Upper lobe of left lung (tissue), 6 donors: ENCODE measurements around the gene P3H2. TPM values are rescaled to one million over a fixed set of nuclear protein-coding genes. Genes with fewer than 3 reads are reported as not detected.

ENCODE experiments used
- ATAC-seq, 2 donors: fragments of 200-7000 bp; cut with Tn5 transposase; one replicate each; pipeline ENCODE4 v1.9.1; 2022; ENCODE audit warnings: mild to moderate bottlenecking in 2 of 2, moderate library complexity in 2 of 2; ENCODE audit not compliant: low FRiP score in 2 of 2
- DNase-seq, 2 donors: peaks; one replicate each; pipeline ENCODE4 v3.0.0-alpha.2; 2019 to 2020
- H3K27ac ChIP-seq, 4 donors: fragments of 200-600 bp; sonication (generic); one replicate each; pipeline ENCODE4 v1.5.1; 2016 to 2019
- H3K27me3 ChIP-seq, 4 donors: fragments of 200-600 bp; sonication (generic); one replicate each; pipeline ENCODE4 v1.5.1; 2017 to 2019
- H3K36me3 ChIP-seq, 4 donors: fragments of 200-600 bp; sonication (generic); one replicate each; pipeline ENCODE4 v1.5.1; 2016 to 2019
- H3K4me1 ChIP-seq, 4 donors: fragments of 200-600 bp; sonication (generic); one replicate each; pipeline ENCODE4 v1.5.1; 2018 to 2019
- H3K4me3 ChIP-seq, 4 donors: fragments of 200-600 bp; sonication (generic); one replicate each; pipeline ENCODE4 v1.5.1; 2017 to 2019; ENCODE audit warnings: mild to moderate bottlenecking in 2 of 4, moderate library complexity in 1 of 4
- H3K9me3 ChIP-seq, 4 donors: fragments of 200-600 bp; sonication (generic); one replicate each; pipeline ENCODE4 v1.5.1; 2018 to 2019
- EP300 ChIP-seq, 4 donors: sonication (generic); formaldehyde crosslinking; IDR thresholded peaks; one replicate each; pipeline ENCODE4 v1.5.1; 2017; ENCODE audit warnings: antibody characterized with exemption in 4 of 4, control low read depth in 2 of 4
- POLR2A ChIP-seq, 4 donors: fragments of 450-650 bp; IDR thresholded peaks; one replicate each; pipeline ENCODE4 v1.5.1; 2016 to 2017; ENCODE audit warnings: antibody characterized with exemption in 4 of 4, mild to moderate bottlenecking in 2 of 4
- POLR2AphosphoS5 ChIP-seq, 2 donors: sonication (generic); formaldehyde crosslinking; IDR thresholded peaks; one replicate each; pipeline ENCODE4 v1.5.1; 2017; ENCODE audit warnings: antibody characterized with exemption in 2 of 2
- WGBS, 2 donors: methylation state at CpG; one replicate each; pipeline ENCODE4 v1.1.5; 2017 to 2018; 5-methylcytosine and 5-hydroxymethylcytosine counted together
- total RNA-seq, 6 donors: library from RNA; depleted of rRNA in 4 of 6; stranded (reverse); fragments of >200 nt in 4 of 6; gene quantifications; one replicate each; pipeline versions ENCODE4 v1.1.0 to v1.2.1, GENCODE V29; 2016 to 2021
- TF ChIP-seq, protein P1 (sequence below), 6 experiments: fragments of 450-650 bp in 4 of 6; fragments of 200-600 bp in 2 of 6; sonication (generic) in 2 of 6; IDR thresholded peaks; one replicate each; pipeline ENCODE4 v1.5.1; 2016 to 2019; ENCODE audit warnings: antibody characterized with exemption in 6 of 6
- donor health status: DM: no; HTN: no; CAD: no; lungs with moderate emphysema.
- donor health status: DM: no; HTN: yes; CAD: no; lungs with severe emphysema.

P3H2 gene
- total RNA-seq, 6 donors from 2014 or later = 42.2 to 114 (median 63.0) TPM

- DNase-seq = no peak
- whole genome bisulfite sequencing, 2 donors = 25 to 33% methylated on average over 9 of the region's 9 CpGs
These were observed 71.7 kb downstream of the P3H2 start for GRCh38 chr3:190048932-190049441.

DNA sequence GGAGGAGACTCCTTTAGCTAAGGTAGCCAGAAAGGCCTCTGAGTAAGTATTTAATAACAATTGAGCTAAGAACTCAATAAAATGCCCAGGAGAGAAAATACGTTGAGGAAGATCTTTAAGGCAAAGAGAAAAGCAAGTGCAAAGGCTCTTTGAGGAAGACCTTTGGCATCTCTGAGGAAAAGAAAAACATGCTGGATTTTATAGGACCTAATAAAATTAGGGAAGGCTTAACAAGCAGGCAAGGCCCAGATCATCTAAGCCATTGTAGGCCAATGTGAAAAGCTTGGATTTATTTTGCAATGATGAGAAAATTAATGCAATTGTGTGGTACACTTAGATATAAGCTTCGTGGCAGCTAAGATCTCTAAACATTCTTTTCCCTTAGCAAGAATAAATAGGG lies 75.7 kb downstream of the P3H2 start:
- H3K27ac ChIP-seq = no peak overlapping the region
- ATAC-seq (no peak), DNase-seq (no peak)
- no peaks in the 10 kb centered on the region for H3K36me3 ChIP-seq
- no peaks in the 10 kb centered on the region for H3K9me3 ChIP-seq
- TF ChIP-seq POLR2A (IDR thresholded peaks at IDR 0.05) (no peak), POLR2AphosphoS5 (IDR thresholded peaks at IDR 0.05) (no peak), EP300 (IDR thresholded peaks at IDR 0.05) (no peak)
- TF ChIP-seq, protein P1, sequence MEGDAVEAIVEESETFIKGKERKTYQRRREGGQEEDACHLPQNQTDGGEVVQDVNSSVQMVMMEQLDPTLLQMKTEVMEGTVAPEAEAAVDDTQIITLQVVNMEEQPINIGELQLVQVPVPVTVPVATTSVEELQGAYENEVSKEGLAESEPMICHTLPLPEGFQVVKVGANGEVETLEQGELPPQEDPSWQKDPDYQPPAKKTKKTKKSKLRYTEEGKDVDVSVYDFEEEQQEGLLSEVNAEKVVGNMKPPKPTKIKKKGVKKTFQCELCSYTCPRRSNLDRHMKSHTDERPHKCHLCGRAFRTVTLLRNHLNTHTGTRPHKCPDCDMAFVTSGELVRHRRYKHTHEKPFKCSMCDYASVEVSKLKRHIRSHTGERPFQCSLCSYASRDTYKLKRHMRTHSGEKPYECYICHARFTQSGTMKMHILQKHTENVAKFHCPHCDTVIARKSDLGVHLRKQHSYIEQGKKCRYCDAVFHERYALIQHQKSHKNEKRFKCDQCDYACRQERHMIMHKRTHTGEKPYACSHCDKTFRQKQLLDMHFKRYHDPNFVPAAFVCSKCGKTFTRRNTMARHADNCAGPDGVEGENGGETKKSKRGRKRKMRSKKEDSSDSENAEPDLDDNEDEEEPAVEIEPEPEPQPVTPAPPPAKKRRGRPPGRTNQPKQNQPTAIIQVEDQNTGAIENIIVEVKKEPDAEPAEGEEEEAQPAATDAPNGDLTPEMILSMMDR (IDR thresholded peaks at IDR 0.05) = no peak
- WGBS, 2 donors = 83 to 89% methylated on average over 2 of the region's 2 CpGs
- H3K4me3 ChIP-seq = no peak overlapping the region
- peaks cover 0 to 22% (median 12%) of the 10 kb centered on the region in 4 donors for H3K4me1 ChIP-seq
- H3K27me3 ChIP-seq = no peaks in the 10 kb centered on the region

More at GRCh38 chr3:190048932-190049441, 71.7 kb downstream of the P3H2 start:
- no peak for TF ChIP-seq POLR2AphosphoS5 (IDR thresholded peaks at IDR 0.05)
- no peak for TF ChIP-seq EP300 (IDR thresholded peaks at IDR 0.05)
- TF ChIP-seq, protein P1 (IDR thresholded peaks at IDR 0.05) = no peak
- no peak for TF ChIP-seq POLR2A (IDR thresholded peaks at IDR 0.05)
- Histone ChIP-seq H3K4me3 (no peak overlapping the region), H3K9me3 (no peaks in the 10 kb centered on the region), H3K27ac (no peak overlapping the region), H3K36me3 (no peaks in the 10 kb centered on the region), H3K4me1 (peaks cover 0 to 13% (median 3%) of the 10 kb centered on the region in 4 donors), H3K27me3 (no peaks in the 10 kb centered on the region)
- peak in 1 of 2 donors; percentile 72 for ATAC-seq

DNA sequence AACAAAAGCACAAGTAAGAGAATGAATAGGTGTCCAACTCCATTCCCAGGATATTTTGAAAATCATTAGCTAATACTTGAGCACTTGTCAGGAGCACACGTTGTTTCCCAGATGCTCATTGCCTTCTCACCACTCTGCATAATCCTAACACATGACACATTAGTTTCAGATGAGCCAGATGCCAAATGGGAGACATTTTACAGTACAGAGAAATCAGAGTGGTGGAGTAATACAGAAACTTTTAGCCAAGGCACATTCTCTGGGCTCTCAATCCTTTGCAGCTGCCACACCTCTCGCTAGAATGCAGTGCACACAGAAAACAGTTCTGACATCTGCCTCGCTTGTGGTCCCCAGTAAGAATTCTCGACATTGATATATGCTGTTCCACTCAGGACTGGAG lies 76.6 kb downstream of the P3H2 start:
- Histone ChIP-seq H3K36me3 (no peaks in the 10 kb centered on the region), H3K4me3 (no peak overlapping the region), H3K4me1 (peaks cover 0 to 22% (median 11%) of the 10 kb centered on the region in 4 donors), H3K27ac (no peak overlapping the region), H3K9me3 (no peaks in the 10 kb centered on the region), H3K27me3 (no peaks in the 10 kb centered on the region)
- TF ChIP-seq, protein P1 (IDR thresholded peaks at IDR 0.05) = no peak
- no peak for TF ChIP-seq EP300 (IDR thresholded peaks at IDR 0.05)
- no peak for TF ChIP-seq POLR2A (IDR thresholded peaks at IDR 0.05)
- peak in 1 of 2 donors; percentile 8 for TF ChIP-seq POLR2AphosphoS5 (IDR thresholded peaks at IDR 0.05)
- peak; percentile 40 to 52 for ATAC-seq
- WGBS, 2 donors = 61 to 71% methylated on average over 4 of the region's 4 CpGs
- no peak for DNase-seq

DNA sequence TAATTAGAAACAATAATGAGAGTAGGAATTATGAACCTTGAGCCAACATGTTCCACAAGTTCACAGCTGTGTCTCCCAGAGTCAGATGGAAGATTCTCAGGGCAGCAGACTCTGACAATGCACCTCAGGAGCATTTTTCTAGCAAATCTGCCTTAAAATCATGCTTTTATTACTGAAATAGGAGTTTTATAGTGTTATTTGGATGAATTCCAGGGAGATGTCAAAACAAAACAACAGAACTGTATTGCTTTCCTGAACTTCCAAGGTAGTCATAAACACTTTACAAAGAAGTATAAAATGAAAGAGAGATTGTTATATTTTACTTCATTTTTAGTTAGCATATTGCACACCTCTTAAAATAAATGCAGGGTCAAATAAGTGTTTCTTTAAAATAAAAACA lies 77.0 kb downstream of the P3H2 start:
- Histone ChIP-seq H3K27ac (no peak overlapping the region), H3K27me3 (no peaks in the 10 kb centered on the region), H3K4me3 (no peak overlapping the region), H3K4me1 (peaks cover 0 to 21% (median 9%) of the 10 kb centered on the region in 4 donors), H3K9me3 (no peaks in the 10 kb centered on the region), H3K36me3 (no peaks in the 10 kb centered on the region)
- no peak for TF ChIP-seq POLR2AphosphoS5 (IDR thresholded peaks at IDR 0.05)
- DNase-seq (no peak), ATAC-seq (no peak)

GRCh38 chr3:190042558-190042957 lies 78.1 kb downstream of the P3H2 start:
- no peak for ATAC-seq
- 73 to 80% methylated on average over 2 of the region's 2 CpGs for WGBS, 2 donors
- TF ChIP-seq POLR2AphosphoS5 (IDR thresholded peaks at IDR 0.05) (no peak), EP300 (IDR thresholded peaks at IDR 0.05) (no peak), POLR2A (IDR thresholded peaks at IDR 0.05) (no peak)
- TF ChIP-seq, protein P1 (IDR thresholded peaks at IDR 0.05) = no peak

More at GRCh38 chr3:190042558-190042957, 78.1 kb downstream of the P3H2 start:
- no peaks in the 10 kb centered on the region for H3K36me3 ChIP-seq
- no peaks in the 10 kb centered on the region for H3K27me3 ChIP-seq
- no peak overlapping the region for H3K4me3 ChIP-seq
- peaks cover 0 to 17% (median 10%) of the 10 kb centered on the region in 4 donors for H3K4me1 ChIP-seq
- no peak overlapping the region for H3K27ac ChIP-seq
- no peak for DNase-seq
- no peaks in the 10 kb centered on the region for H3K9me3 ChIP-seq
